Measurements from ENCODE around the gene IL25.
"Not testable (repeated sequence)": the region's sequence is repeated elsewhere in the genome, so short reads cannot be mapped to it uniquely, and the experiment has no call there.

IL25 gene

DNA sequence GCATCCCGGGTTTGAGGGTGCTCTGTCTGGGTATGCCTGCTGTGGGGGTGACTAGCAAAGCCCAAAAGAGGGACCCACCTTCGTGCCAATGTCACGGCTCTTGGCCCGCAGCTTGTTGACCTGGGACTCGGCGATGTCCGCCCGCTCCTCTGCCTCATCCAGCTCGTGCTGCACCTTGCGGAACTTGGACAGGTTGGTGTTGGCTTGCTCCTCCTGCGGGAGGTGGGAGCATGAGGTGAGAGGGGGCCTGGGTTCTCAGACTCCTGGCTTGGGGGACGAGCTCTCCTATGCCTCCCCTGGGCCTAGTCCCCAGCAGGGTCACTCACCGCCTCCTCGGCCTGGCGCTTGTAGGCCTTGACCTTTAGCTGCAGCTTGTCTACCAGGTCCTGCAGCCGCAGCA is 41.1 kb downstream of the IL25 start:
- DNase-seq = no peak

DNA sequence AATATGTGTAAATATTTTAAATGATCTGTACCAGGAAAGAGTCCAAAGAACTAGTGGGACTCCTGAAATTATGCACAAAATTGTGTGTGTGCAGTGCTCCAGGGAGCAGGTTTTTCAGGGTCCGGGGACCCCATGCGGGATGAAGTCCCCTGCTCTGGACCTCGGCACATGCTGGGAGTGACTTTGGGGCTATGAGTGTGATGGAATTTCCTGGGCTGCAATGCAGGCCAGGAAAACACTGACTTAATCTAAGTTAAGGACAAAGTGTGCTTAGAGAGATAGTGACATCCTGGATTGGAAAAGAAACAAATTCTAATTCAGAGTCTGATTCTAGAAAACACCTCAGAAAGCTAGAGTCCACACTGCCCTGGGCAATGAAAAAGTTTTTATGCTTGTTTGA is 41.6 kb downstream of the IL25 start:
- DNase-seq = no peak

DNA sequence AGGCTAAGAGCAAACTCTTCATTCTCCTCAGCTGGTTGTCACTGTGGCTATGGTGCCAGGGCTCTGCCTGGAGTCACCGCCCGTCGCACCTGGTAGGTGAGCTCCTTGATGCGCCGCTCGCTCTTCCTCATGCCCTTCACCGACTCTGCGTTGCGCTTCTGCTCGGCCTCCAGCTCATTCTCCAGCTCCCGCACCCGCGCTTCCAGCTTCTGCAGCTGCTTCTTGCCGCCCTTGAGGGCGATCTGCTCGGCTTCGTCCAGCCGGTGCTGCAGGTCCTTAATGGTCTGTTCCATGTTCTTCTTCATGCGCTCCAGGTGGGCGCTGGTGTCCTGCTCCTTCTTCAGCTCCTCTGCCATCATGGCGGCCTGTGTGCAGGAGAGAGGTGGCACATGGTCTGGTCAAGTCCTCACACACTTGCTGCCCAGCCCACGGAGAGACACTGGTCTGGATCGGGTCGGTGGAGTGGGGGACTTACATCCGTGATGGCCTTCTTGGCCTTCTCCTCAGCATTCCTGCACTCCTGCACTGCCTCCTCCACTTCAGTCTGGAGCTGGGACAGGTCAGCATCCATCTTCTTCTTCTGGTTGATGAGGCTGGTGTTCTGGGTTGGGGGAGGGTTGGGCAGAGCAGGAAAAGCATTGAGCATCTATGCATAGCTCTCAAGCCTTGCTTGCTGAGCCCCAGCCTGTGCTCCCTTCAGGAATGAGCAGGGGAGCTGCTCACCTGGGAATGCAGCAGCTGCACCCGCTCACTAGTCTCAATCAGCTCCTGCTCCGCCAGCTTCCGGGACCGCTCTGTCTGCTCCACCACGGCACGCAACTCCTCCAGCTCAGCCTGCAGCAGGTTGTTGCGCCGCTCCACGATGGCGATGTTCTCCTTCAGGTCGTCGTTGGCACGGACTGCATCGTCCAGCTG is 42.6 kb downstream of the IL25 start:
- no peak for DNase-seq

DNA sequence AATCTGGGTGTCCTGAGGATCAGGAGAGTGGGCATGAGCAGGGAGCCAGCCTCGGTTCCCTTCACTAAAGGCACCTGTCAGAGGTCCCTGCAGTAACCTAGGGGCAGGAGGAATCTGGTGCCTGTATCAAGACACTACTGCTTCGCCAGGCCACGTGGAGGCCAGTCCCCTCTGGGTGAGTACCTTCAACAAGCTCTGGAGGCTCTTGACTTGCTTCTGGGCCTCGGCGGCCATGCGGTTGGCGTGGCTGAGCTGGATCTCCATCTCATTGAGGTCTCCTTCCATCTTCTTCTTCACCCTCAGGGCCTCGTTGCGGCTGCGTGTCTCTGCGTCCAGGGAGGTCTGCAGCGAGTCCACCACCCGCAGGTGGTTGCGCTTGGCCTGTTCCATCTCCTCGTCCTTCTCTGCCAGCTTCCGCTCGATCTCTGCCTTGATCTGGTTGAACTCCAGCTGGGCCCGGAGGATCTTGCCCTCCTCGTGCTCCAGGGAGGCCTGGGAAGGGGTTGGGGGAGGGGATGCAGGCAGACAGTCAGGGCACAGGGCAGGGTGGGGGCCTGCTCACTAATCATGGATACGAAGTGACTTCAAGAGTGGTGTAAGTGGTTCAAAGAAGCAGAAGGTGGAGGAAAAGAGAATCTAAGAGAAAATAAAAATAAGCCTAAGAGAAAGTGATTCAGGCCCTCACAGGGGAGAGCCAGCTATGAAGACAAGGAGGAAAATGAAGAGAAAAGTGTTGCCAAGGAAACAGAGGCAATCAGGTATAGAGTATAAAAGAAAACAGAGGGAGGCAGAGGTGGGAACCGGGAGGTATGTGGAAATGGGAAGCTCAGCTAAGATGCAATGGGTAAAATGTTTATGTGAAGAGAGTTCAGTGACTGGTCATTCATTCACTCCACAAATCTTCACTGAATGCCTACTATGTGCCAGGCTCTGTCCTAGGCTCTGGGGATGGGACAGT is 43.5 kb downstream of the IL25 start:
- DNase-seq = no peak

DNA sequence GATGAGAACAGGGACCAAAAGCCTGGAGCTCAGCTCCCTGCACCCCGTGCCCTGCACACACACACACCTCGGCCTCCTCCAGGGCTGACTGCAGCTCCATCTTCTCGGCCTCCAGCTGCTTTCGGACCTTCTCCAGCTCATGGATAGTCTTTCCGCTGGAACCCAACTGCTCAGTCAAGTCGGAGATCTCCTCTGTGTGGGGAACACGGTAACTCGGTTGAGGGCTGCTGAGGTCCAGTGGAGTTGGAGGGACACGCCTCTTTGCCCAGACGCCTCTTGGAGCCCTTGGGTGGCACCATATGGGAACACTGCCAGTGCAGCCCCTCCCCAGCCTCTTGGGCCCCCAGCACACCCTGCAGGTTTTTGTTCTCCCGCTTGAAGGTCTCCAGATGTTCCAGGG is 44.2 kb downstream of the IL25 start:
- no peak for DNase-seq

DNA sequence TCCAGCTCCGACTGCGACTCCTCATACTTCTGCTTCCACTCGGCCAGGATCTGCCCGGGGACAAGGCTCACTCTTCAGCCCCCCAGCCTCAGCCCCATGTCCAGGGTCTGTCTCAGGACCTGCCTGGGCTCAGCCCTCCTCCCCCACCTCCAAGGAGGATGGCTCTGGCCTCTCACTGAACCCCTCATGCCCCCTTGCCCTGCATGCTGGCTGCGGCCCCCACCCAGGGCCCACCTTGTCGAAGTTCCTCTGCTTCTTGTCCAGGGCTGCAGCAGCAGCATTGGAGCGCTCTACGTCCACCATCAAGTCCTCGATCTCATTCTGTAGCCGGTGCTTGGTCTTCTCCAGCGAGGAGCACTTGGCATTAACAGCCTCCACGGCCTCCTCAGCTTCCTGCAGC is 44.7 kb downstream of the IL25 start:
- not testable (repeated sequence) for DNase-seq

DNA sequence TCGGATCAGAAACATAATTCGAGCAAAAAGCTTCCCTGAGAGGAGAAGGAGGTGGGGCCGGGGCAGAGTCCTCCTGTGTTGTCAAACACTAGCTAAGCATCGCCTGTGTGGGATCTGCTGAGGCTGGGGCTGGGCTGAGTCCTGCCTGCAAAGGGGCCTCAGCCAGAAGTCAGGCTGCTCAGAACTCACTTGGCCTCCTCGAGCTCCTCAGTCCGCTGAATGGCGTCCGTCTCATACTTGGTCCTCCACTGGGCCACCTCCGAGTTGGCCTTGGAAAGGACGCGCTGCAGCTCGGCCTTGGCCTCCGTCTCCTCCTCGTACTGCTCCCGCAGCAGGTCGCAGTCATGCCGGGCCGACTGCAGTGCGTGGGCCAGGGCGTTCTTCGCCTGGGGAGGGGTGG is 45.4 kb downstream of the IL25 start:
- DNase-seq = no peak

DNA sequence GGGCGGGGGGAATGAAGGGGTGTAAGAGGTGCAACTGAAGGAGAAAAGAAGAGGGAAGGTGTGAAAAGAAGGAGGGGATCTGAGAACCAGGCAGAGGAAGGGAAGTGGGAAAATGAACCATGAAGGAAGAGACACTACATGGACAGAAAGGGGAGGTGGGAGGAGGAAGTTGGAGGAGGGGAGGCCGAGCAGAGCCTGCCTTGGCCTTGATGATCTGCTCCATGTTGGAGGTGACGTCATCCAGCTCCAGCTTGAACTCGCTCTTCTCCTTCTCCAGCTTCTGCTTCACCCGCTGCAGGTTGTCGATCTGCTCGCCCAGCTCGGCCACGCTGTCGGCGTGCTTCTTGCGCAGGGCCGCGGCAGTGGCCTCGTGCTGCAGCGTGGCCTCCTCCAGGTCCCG is 47.0 kb downstream of the IL25 start:
- DNase-seq = not testable (repeated sequence)

DNA sequence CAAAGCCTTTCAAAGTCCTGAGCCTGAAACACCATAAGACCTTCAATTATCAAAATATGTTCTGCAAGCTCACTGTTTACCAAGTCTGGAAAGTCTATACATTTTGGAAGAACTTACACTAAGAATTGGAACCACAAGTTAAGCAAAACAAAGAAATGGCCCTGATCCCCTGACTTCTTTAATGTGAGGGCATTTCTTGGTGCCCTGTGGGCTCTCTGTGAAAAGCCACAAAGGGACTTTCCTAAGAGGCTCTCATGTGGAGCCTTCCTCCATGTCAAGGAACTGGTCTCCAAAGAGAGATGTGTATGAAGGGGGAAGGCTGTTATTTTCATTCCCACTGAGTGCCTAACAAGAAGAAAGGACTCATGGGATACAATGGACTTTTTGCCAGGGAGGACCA is 49.0 kb downstream of the IL25 start:
- no peak for DNase-seq

DNA sequence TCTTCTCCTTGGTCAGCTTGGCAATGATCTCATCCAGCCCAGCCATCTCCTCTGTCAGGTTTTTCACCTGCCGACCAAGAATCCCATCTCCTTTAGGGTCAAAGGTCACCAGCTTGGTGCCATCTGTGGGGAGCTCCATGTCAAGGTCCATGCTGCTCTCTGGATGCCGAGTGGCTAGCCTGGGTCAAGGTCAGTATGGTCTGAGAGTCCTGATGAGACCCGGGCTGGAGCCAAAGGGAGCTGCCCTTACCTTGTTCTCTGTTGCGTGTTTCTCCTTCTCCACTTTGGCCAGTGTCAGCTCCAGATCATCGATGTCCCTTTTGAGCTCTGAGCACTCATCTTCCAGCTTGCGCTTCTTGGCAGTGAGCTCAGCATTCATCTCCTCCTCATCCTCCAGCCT is 51.0 kb downstream of the IL25 start:
- no peak for DNase-seq

DNA sequence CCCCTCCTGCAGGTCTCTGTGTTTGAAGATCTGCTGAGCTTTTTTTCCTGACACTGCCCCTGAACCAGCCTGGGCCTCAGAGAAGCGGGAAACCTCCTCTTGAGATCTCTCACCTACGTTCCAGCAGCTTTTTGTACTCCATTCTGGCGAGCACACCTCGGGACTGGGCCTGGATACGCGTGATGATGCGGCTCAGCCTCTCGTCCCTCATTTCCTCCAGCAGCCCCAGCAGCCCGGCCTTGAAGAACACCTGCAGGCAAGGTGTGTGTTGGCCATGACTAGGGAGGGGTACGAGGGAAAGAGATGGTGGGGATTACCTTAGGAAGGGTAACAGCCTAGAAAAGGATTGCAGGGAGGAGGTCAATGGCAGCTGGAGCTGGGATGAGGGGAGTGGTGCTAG is 52.6 kb downstream of the IL25 start:
- DNase-seq = no peak

DNA sequence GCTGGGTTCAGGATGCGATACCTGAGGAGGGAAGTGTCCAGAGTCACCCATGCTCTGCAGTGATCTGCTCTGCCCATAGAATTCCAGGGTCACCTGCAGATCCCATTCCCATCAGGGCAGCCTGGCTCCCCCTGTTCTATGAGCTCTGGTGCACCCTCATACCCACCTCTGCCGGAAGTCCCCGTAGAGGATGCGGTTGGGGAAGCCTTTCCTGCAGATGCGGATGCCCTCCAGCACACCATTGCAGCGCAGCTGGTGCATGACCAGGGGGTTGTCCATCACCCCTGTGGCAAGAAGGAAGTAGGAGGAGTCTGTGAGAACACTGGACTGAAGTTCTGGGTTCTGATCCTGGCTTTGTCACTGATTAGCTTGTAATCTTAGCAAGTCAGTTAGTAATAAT is 53.2 kb downstream of the IL25 start:
- DNase-seq = not testable (repeated sequence)

All from stimulated activated CD4-positive, alpha-beta T cell treated with anti-CD3 and anti-CD28 coated beads, Interleukin-4, amount 100 ng/mL, for 24 hours (primary cell).